GM19468 (cell line): Measurements from ENCODE around the gene DNAAF2.
"Not testable (repeated sequence)": the region's sequence is repeated elsewhere in the genome, so short reads cannot be mapped to it uniquely, and the experiment has no call there.

Experiments
- ATAC-seq: cut with Tn5 transposase; IDR thresholded peaks from one replicate; pipeline ENCODE4 v1.9.1; 2021; ENCODE audit warnings: mild to moderate bottlenecking, moderate library complexity, moderate number of reproducible peaks; ENCODE audit not compliant: unreplicated experiment; ENCODE audit errors: extremely low read depth

DNAAF2 gene

DNA sequence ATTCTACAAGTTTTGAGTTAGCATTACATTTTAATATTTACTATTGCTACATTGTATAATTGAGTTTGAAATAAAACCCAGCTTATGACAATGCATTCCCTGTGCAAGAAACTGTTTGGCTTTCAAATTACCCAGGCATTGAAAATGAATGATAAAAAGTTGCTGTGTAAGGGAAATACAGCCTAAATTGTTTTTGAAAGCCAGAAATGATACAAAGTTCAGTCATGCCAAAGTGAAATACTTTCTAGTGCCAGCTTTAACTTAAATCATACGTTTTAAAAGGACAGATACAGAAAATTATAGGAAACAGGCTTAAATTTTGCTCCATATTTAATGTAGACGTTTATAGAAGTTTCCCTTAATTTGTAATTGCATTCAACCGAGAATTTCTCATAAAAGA is 11.7 kb downstream of the DNAAF2 start:
- ATAC-seq: no peak

DNA sequence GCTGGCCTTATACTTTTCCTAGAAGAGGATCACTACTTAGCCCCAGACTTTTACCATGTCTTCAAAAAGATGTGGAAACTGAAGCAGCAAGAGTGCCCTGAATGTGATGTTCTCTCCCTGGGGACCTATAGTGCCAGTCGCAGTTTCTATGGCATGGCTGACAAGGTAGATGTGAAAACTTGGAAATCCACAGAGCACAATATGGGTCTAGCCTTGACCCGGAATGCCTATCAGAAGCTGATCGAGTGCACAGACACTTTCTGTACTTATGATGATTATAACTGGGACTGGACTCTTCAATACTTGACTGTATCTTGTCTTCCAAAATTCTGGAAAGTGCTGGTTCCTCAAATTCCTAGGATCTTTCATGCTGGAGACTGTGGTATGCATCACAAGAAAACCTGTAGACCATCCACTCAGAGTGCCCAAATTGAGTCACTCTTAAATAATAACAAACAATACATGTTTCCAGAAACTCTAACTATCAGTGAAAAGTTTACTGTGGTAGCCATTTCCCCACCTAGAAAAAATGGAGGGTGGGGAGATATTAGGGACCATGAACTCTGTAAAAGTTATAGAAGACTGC is 12.9 kb downstream of the DNAAF2 start:
- no peak for ATAC-seq

DNA sequence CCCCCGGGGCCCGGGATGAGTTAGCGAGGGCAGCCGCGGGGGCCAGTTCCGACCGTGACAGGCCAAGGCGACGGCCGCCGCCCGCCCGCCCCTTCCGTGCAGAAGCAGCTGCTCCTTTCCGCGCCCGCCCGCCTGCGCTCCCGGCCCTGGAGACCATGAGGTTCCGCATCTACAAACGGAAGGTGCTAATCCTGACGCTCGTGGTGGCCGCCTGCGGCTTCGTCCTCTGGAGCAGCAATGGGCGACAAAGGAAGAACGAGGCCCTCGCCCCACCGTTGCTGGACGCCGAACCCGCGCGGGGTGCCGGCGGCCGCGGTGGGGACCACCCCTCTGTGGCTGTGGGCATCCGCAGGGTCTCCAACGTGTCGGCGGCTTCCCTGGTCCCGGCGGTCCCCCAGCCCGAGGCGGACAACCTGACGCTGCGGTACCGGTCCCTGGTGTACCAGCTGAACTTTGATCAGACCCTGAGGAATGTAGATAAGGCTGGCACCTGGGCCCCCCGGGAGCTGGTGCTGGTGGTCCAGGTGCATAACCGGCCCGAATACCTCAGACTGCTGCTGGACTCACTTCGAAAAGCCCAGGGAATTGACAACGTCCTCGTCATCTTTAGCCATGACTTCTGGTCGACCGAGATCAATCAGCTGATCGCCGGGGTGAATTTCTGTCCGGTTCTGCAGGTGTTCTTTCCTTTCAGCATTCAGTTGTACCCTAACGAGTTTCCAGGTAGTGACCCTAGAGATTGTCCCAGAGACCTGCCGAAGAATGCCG is 13.7 kb downstream of the DNAAF2 start:
- peak; percentile 5 for ATAC-seq

DNA sequence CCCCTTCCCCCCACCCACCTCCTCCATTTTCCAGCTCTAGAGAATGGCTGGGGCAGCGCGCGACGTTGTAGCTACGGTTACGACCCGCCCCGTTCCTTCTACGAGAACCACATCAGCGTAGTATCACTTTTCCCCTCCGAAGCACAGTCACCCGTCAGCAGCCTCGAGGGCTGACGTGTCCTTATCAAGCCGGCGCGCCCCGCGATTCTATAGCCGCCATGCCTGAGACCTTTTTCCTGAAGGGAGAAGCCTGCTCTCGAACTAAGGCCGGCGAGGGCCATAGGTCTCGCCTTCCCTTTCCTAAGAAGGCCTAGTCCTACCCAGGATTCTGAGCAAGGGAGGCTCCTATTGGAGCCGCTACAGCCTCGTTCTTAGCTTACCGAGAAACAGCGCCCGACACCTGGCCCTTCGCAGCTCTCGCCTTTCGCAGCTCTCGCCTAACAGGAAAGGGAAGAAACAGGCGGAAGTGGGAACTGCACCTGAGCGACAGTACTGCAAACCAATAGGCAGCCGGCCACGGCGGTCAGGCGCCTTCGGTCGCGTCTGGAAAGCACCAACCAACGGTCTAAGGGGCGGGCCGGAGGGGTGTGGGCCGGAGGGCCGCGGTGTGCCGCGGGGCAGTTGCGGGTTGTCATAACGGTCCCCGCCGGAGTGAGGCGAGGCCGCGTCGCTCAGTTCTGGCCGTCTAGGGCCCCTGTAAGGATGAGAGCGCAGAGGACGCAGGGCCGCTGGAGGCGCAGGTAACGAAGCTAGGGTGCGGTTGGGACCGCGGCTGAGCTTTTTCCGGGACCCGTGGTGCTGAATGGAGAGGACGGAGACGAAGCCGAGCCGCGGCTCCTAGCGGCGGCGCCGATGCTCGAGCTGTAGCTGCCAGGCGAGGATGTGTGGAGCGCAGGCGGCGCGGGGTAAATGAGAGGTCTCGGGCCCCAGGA is 14.6 kb downstream of the DNAAF2 start, which contains the start of the genes MGAT2 and RPL36AL:
TSS of gene MGAT2 (plus strand) at position 618 of the 932 bp plus-strand sequence. CDS start 470 bp downstream, outside the sequence.
TSS of gene RPL36AL (minus strand) at position 445 of the 932 bp plus-strand sequence. CDS start 1,522 bp downstream, outside the sequence.
- ATAC-seq: peak; percentile 97

DNA sequence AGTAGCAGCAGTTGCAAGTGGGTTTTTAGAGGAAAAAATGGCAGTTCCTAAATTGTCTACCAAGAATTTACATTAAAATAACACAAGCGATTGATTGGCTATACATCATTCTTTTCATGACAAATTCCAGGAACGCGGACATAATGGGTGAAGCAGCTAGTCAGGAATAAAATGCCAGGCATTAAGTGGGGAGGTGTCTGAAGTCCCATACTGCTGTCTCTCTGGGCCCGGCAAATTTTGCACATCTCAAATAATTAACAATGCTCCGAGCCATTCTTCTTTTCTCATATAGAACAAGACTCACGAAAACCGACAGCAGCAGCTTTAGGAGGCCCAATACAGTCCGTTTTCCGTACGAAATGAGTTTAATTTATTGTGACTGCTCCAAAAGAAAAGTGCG is 15.3 kb downstream of the DNAAF2 start:
- ATAC-seq: no peak

DNA sequence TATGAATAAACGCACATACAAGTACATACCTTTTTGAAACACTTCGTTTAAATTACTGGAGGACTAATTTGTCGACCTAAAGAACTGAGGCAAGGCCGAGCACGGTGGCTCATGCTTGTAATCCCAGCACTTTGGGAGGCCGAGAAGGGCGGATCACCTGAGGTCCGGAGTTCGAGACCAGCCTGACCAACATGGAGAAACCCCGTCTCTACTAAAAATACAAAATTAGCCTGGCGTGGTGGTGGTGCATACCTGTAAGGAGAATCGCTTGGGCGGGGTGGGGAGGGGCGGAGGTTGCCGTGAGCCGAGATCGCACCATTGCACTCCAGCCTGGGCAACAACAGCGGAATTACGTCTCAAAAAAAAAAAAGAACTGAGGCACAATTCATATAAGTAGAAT is 15.8 kb downstream of the DNAAF2 start:
- not testable (repeated sequence) for ATAC-seq

DNA sequence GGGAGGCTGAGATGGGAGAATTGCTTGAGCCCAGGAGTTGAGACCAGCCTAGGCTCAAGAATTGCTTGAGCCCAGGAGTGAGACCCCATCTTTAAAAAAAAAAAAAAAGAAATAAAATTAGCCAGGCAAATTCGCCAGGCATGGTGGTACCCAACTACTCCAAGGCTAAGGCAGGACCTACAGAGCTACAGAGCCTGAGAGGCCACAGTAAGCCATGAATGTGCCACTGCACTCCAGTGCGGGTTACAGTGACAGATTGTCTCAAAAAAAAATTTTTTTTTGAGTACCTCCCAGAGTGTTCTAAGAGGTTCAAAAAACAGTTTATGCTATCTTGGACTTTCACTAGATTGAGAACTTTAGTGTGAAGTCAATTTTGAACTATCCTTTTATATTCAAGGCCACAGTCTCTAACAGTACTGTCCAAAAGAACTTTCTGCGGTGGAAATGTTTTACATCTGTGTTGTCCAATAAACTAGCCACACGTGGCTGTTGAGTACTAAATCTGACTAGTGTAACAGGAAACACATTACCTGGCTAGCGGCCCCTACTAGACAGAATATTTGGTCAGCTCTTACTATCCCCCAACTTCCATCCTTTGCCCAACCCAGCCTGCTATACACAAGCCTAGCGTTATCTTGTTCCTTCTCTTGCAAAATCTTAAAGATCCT is 17.1 kb downstream of the DNAAF2 start:
- no peak for ATAC-seq

DNA sequence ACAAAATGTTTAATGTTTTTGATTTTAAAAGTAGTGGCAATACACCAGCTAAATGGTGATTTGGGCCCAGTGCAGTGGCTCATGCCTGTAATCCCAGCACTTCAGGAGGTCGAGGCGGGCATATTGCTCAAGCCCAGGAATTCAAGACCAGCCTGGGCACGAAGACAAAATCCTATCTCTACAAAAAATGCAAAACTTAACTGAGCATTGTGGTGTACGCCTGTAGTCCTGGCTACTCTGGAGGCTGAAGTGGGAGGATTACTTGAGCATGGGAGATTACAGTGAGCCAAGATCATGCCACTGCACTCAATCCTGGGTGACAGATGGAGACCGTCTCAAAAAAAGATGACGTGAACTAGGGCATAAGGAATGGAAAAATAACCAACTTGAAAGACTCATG is 19.3 kb downstream of the DNAAF2 start:
- ATAC-seq: no peak

DNA sequence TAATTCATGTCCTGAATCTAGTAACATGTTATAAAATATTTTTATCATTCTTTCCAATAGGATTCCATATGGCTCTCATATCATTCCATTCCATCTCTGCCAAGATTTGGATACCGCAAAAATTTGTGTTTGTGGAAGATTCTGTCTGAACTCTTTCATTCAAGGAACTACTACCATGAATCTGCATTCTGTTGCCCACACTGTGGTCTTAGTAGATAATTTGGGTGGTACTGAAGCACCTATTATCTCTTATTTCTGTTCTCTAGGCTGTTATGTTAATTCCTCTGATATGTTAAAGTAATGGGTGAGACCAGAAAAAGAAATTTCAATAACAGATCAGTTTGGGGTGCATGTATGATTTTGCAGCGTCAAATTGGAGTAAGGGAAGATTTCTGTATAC is 20.8 kb downstream of the DNAAF2 start:
- ATAC-seq: no peak

DNA sequence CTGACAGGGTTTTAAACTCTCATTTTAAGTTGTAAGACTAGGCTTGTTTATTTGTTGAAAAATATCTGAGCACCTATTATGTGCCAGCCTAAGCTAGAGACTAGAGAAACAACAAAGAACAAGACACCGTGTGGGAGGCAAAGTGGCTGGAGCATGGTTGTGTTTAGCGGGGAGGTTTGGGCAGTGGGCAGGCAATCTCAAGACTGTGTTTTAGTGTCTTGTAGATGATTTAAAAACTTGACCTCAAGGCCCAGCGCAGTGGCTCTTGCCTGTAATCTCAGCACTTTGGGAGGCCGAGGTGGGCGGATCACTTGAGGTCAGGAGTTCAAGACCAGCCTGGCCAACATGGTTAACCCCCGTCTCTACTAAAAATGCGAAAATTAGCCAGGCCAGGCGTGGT is 22.4 kb downstream of the DNAAF2 start:
- ATAC-seq: no peak

DNA sequence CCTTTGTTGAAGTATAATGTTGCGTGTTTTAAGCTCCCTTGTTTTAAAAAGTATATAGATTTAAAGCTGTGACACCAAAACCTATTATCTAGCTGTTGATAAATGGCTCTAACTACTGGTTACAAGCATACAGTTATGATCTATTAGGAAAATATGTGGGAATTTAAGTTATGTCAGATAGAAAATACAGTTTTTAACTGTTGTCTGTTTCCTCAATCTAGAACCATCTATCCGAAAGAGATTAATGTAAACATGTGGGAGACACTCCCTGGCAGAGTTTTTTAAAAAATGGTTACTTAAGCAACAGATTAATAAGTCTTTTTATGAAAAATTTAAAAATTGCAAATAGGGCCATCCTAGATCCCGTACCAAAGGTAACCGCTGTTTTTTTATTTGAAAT is 22.8 kb downstream of the DNAAF2 start:
- ATAC-seq: no peak

DNA sequence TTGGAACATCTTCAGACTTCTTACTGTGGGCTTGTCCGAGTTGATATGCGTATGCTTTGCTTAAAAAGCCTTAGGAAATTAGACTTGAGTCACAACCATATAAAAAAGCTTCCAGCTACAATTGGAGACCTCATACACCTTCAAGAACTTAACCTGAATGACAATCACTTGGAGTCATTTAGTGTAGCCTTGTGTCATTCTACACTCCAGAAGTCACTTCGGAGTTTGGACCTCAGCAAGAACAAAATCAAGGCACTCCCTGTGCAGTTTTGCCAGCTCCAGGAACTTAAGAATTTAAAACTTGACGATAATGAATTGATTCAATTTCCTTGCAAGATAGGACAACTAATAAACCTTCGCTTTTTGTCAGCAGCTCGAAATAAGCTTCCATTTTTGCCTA is 27.5 kb downstream of the DNAAF2 start:
- no peak for ATAC-seq

DNA sequence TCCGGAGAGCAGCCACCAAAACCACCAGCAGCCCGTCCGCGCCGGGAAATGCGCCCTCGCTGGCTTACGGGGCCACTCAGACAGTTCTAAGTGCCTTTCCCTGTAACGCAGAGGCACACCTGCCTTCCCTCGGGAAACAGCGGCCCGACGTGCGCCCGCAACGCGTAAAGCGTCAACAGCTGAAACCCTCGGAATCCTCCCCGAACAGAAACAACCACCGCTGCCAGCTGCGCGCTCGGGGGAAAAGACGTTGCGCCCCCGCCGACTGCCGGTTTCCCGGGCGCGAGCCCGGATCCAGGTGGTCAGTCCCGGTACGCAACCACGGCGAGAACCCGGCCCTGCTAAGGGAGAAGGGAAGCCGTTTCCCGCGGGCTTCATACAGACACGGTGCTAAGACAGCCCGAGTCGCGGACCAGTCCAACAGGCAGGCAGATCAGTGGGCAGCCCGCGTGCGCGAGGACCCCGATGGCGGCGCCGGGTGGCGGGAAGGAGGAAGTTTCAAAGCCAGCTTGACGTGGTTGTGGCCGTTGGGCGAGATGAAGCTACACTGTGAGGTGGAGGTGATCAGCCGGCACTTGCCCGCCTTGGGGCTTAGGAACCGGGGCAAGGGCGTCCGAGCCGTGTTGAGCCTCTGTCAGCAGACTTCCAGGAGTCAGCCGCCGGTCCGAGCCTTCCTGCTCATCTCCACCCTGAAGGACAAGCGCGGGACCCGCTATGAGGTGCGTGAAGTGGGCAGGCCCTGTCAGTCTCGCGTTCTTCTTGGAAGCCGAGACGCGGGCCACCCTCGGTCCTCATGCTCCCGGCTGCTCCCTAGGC is 36.4 kb downstream of the DNAAF2 start, which contains the start of gene LRR1:
TSS of gene LRR1 (plus strand) at position 456 of the 816 bp plus-strand sequence. CDS start at position 537, 81 bp downstream.
- ATAC-seq: peak; percentile 14

DNA sequence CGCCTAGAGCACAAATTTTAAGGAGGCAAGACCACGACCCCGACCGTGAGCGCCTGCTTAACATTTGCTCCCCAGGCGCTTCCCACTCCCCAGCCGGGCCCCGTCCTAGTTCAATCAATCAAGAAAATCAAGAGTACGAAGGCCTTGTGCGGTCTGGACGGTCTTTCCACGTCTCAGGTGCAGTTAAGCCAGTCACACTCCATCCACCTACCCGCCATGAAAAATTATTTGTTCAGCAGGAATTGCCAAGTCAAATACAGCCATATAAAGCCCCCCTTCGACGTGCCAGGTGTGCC is 36.9 kb downstream of the DNAAF2 start:
- no peak for ATAC-seq

DNA sequence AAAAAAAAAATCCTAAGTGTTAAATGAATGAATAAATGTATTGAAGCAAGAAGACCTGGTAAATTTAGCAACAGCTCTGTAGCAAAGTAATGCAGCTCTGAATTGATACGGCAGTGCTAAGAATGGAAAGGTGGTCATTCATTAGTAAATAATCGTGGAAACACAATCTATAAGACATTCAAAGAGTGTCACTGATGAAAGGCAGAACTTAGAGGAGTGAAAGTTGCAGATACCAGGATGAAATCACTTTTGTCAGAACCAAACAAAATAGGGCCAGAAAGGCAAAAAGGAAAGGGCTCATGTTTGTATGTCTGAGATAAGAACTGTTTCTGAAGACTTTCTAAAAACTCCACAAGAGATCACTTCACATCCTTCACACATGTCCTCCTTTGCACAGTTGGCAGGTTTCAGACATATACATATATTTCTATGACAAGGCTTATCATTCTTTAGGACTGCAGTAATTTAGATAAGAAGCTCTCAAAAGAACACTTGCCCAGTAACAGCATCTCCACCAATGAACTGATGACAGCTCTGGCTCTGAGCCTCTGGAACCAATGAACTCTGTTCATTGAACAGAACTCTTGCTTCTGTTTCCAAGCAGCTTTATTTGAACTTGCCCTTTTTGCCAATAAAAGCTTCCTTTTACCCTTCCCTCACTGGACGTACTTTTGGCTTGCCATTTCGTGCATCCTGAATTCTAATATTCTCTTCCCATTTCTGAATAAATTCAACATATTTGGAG is 40.5 kb downstream of the DNAAF2 start:
- ATAC-seq: no peak

DNA sequence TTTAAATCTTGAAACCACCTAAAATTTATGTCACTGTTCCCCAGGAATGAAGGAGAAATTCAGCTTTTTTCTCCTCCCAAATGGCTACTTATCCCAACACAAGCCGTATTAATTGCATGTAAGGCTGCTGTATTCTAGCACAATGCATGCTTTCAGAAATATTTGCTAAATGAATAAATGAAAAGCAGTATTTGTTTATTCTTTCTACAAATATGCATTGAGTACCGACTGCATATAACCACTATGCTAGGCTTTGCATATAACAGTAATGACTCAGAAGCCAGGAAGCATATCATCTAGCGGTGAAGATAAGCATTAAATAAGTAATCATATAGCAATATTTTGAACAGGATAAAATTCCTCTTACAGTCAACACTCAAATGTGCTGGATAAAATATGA is 42.0 kb downstream of the DNAAF2 start:
- ATAC-seq: no peak

DNA sequence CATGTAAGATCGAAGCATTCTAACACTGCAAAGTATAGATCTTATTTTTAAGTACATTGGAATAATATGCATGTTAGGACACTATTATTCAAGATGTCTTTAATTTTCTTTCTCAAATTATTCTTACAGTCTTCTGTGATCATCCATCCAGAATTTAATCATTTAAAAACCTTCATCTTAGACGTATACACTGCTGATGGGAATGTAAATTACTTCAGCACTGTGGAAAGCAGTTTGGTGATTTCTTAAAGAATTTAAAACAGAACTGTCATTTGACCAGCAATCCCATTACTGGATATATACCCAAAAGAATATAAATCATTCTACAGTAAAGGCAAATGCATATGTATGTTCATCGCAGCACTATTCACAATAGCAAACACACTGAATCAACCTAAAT is 45.7 kb downstream of the DNAAF2 start:
- no peak for ATAC-seq

DNA sequence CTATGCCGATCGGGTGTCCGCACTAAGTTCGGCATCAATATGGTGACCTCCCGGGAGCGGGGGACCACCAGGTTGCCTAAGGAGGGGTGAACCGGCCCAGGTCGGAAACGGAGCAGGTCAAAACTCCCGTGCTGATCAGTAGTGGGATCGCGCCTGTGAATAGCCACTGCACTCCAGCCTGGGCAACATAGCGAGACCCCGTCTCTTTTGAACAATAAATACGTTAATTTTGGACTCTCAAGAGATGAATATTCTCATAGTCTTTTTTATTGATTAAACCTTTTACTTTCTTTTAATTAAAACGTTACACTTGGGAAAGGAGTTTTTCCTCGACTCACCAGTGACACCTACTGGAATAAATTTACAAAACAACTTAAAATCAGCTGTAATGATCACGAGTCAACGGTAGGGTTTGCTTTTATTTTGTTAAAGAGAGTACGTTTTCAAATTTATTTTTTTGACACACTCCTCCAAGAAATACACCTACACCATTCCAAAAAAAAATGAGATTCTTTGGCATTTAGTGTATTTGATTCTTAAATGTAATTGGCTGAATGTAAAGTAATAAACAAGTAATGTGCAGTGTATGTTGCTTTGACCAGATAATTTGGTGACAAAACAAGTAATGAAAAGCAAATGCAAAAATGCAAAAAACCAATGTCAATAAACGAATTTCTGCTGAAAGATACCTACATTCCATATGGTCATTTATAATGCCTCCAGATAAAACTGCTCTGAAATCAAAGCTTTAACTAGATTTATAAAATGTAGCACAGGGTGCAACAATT is 48.2 kb downstream of the DNAAF2 start:
- peak; percentile 14 for ATAC-seq
